HG03439 (cell line): ENCODE data around the gene TOMM22.

ENCODE experiments used
- ATAC-seq: cut with Tn5 transposase; IDR thresholded peaks from one replicate; pipeline ENCODE4 v1.9.1; 2021; ENCODE audit warnings: mild to moderate bottlenecking, moderate library complexity; ENCODE audit not compliant: unreplicated experiment

TOMM22 gene

DNA sequence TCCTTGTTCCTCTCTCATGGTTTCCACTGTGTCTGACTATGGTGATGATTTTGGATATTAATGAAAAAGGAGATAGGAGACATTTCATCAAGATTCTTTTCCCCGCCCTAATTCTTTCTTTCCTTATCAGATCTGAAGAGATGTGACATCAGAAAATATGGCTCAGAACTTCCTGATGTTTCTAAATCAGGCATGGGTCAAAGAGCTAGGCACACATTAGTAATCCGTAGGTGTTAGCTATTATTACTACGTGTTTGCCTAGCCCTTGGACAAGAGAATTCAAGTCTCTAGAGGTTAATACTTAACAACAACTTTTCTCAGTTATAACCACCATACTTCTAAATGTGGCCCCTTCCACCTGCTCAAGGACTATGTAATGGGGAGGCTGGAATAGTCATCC is 13.2 kb downstream of the TOMM22 start:
- ATAC-seq = no peak

DNA sequence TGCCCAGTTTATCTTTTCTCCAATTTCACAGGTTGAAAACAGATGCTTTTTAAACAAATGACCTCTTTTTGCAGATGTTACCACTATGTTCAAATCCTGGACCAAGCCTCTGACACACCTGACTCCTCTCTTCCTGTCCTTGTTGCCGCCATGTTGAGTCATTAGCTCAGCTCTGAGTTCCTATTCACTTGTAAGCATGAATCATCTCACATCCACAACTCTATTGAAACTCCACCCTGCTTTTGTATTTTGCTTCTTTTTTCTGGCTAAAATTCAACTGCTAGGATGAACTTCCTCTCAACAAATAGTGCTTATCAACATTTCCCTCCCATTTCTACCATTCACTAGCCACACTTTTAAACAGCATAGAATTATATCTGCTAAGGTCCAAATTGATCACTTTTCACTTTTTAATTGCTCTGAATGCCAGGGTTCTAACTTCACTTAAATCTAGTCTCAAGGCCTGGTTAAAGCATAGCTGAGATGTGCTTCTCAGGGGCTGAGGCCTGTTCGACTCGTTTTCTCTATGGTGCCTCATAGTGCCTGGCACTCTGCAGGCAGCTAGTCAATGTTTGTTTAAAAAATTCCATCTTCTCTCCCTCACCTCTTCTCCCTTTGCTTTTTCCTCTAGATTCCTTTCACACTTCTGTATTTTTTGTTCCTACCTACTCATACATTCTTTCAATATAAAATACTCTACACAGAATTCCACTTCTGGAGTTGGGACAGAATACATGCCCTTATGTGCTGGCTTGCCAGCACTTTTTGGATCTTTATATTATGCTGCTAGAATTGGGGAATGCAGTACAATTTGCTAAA is 15.1 kb downstream of the TOMM22 start:
- ATAC-seq = no peak

DNA sequence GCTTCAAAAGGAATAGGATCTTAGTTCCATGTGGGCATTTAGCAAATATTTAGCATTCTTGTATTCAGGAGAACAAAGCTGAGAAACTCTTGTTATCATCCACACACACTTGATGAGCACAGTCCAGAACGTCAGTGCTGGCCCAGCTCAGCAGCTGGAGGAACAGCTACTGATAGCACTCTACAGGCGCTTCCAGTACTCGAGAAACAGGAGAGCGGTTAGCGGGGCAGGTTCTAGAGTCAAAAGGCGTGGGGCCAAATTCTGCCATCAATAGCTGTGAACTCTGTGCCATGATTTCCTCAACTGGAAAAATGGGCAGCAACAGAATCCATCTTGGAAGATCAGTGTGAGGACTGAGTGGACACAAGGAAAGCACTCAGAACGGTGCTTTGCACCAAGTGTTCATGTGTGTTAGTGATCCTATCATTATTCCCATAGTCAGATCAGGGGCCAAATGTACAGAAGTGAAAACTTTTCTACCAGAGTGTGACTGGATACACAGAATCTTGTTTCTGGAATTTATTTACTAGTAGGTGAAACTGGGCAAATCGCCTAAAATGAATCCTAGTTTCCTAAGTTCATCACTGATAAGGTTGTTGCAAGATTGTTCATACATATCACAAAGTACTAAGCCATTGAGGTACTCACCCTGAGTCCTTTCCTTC is 15.8 kb downstream of the TOMM22 start:
- ATAC-seq = no peak

DNA sequence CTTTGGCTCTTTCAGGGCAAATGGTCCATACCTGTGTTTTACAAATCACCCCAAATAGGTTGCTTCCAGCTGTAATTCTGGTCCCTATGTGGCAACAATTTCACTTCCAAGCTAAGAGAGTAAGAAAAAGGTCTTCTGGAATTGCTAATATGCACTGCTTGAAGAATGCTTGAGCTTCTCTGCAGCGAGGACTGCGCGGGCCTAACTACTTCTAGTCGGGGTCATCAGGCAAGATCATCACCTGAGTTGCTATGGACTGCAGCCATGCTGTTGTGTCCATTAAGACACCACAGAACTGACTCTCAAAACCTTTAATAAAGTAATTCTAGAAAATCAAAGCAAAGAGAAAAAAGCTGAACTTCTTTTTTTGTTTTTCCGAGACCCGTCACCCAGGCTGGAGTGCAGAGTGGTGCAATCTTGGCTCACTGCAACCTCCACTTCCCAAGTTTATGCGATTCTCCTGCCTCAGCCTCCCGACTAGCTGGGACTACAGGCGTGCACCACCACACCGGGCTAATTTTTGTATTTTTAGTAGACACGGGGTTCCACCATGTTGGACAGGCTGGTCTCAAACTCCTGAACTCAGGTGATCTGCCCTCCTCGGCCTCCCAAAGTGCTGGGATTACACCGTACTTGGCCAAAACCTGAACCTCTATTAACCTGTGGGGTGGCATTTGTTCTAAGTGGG is 16.8 kb downstream of the TOMM22 start:
- ATAC-seq = no peak

DNA sequence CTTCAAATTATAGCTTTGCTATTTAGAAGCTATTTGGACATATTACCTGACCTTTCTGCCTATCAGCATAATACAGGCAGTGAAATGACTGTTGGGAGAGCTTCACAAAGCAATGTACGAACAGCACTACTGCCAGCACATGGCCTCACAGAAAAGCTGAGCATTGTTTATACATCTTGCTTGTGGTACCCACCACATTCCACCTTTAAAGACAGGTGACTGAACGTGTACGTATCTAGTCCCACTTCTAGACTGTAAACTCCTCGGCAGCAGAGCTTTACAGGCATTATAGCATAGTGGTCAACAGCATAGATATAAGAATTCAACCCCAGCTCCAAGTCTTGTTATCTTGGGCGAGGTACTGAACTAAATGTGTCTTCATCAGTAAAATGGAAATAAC is 17.4 kb downstream of the TOMM22 start:
- ATAC-seq = no peak

- no peak for ATAC-seq
Observed at GRCh38 chr22:38699784-38700183, 18.0 kb downstream of the TOMM22 start.

- ATAC-seq = no peak
Observed at GRCh38 chr22:38700270-38700788, 18.6 kb downstream of the TOMM22 start.

- peak; percentile 42 for ATAC-seq
Observed at GRCh38 chr22:38700789-38701628, 19.3 kb downstream of the TOMM22 start, which contains the start of gene JOSD1. Gene JOSD1, minus strand, starts transcription at chr22:38700943. Its CDS starts 956 bp downstream, at chr22:38699987.

DNA sequence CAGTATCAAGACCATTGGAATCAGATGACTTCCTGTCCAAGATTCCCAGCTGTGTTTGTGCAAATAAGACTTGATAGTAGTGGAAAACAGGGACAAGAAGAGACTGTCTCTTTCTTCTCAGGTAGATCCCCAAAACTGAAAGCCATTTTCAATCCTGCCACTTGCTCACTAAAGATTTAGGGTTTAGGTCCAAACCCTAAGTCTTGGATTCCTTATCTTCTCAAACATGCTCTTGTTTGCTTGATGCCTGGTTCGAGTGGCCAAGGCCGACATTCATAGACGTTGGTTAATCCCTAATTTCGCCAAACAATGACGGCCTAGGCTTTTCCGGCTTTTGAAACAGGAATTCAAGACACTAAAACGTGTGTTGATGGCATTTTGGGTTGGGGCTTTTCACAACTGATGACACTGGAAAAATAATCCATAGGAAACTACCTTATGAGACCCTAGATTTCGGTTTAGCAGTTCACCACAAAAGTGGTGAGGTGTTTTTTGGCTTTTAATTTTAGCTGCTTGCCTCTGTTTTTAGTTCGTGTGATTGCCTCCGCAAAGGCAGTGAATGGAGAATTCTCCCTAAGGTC is 23.0 kb downstream of the TOMM22 start:
- ATAC-seq = no peak

DNA sequence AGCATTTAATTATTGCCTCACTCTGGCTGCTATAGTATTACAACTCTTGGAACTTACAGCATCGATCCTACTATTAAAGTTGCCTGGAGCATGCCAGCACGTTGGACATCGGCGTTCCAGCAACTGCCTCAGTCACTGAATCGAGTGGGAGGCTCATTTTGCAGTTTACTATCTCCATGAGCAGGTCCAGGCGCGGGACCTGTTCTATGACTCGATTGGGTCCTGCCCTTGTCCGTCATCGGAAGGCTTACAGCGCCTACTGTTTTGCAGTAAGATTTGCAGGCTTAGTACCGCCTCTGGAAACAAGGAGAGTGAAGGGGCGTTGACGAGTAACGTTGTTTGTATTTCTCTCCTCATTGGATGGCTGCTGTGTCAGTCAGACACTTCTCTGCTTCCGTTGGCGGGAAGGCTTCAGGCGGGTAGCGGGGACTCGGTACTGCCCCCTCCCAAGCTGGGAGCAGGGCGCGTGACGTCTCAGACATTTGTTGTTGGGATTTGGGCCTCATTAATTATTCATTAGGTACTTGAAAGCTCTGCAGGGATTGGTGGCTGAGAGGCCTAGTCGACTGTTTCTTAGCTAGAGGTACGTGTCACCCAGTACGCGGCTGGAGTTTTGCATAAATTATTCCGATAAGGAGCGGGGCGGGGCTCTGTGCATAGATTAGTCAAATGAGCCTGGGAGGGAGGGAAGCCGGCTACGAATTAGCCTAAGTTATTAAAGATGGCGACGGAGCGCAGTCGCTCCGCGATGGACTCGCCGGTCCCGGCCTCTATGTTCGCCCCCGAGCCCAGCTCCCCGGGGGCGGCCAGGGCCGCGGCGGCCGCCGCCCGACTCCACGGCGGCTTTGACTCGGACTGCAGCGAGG is 23.7 kb downstream of the TOMM22 start, which contains the start of gene GTPBP1:
GTPBP1 (plus strand) TSS at position 710 of the 866 bp plus-strand sequence; CDS start at position 722, 12 bp downstream.
- ATAC-seq = peak; percentile 72

DNA sequence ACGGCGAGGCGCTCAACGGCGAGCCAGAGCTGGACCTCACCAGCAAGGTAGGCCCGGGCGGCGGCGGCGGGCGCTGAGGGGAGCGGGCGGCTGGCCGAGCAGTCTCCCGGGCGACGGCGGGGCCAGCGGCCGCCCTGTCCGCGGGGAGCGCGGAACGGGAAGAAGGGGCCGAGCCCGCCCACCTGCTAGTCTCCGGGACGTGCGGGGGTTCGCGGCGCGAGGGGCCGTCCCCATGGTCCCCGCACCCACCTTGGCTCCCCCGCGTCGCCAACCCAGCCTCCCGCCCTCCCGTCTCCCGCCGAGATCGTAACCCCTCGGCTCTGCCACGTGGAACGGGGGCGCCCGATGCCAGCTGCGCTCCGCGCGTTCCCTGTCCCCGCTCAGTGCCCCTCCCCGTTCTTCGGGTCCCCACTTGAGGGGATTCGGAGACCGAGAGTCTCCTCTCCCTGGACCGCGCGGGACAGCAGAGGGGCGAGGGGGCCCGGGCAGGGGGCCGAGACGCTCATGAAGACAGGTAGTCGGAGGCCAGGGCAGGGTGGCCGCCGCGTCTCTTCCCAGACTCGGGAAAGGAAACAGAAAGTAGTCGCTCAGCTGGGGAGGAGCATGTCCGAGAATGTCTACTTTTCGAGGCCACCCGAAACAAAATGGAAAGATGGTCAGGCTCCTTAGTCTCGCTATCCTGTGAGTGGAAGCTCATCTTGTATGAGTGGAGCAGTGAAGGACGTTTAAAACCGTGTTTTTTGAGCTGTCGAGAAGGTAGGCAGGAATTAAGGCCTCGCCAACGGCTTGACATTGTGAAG is 24.5 kb downstream of the TOMM22 start:
- ATAC-seq = peak; percentile 4

GRCh38 chr22:38706901-38707195 is 25.1 kb downstream of the TOMM22 start:
- ATAC-seq = no peak

- no peak for ATAC-seq
Observed at GRCh38 chr22:38707346-38707745, 25.6 kb downstream of the TOMM22 start.

DNA sequence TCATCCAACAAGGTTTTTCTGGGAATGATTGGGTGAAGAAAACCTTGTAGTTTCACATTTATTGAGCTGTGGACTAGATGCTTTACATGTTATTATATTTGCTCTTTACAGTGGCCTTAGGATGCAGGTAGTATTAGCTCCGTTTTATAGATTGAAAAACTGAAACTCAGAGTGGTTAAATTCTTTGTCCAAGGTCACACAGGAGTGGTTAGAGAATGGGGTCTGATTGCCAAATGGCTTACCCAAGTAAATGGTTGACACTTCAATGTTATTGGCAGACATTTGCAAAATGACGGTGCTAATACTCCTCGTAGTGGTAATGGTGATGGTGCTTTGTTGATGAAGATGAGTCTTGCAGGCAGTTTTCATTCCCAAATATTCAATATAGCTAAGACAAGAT is 26.2 kb downstream of the TOMM22 start:
- no peak for ATAC-seq

DNA sequence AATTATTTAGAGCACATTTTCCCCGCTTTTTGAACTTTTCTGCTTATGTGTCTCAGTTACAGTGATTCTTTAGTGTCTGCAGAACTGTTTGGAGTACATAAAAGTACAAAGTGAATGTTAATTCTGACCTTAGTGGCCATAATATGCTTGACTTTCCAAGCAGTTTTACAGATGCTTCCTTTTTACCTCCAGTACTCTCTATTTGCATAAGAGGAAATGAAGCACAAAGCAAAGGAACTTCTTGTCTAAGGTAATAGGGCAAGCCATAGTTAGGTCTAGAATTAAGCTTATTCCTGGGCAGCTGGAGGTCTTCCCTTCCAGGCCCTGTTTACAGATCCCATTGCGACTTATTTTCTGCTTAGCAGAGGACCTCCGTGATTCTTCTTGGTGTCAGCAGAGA is 27.5 kb downstream of the TOMM22 start:
- no peak for ATAC-seq

GRCh38 chr22:38710351-38710750 is 28.6 kb downstream of the TOMM22 start:
- no peak for ATAC-seq

DNA sequence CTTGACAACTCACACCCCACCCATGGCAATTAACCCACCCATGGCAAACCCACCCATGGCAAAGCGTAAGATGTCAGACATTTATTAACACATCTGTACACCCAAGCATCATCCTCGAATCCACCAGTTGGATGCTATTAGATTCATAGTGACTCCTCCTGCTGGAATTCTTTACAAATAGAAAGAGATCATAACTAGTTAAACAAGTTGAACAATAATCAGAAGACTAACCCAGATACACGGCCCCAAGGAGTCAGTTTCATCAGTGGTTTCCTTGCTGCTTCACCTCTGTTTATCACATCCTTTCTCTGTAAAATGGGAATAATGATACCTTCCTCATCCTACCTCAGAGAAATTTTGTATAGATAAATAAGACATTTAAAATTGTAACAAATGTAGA is 29.1 kb downstream of the TOMM22 start:
- ATAC-seq = no peak

- no peak for ATAC-seq
Observed at GRCh38 chr22:38712486-38713207, 30.9 kb downstream of the TOMM22 start.
